Measurements from ENCODE around the gene PCNT. TPM values are rescaled to one million over a fixed set of nuclear protein-coding genes. Genes with fewer than 3 reads are reported as not detected.
A peak's percentile ranks its signal among the peaks of the same experiment; 100 is the strongest.

PCNT gene
- total RNA-seq, 1 donor, result 21.6 TPM

DNA sequence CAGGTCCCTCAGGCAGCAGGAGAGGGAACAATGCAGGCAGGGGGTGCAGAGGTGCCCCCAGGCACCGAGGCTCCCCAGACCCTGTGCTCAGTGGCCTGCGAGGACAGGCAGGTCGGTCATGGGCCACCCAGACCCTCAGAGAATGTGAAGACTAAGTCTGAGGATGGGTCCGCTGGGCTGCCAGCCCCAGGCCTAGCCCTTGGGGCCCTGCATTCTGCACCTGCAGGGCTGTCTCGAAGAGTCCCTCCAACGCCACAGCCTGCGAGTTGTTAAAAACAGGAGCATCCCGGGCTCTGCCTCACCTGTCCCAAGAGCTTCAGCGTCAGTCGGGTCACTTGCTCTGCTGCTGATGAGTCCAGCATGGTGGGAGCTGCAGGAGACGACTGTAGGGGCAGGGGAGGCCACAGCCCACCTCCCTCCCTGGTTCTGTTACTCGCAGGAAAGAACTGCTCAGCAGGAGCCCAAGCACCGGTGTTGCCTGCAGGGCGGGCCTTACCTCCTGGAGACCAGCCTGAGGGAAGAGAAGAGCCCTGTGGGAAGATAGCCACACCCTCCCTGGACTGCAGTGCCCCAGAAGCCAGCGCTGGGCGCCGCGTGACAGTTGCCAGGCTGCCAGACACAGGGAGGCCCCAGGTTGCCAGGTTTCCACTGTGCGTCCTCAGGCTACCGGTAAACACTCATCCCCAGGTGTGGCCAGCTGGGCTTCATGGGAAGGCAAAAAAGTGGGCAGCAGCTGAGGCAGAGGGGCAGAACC, 6.1 kb upstream of the PCNT start:
- DNase-seq (ENCODE audit: low read depth), result no peak
- no peak overlapping the region for H3K4me3 ChIP-seq (ENCODE audit: low read depth, low read length)
- TF ChIP-seq, protein P1, sequence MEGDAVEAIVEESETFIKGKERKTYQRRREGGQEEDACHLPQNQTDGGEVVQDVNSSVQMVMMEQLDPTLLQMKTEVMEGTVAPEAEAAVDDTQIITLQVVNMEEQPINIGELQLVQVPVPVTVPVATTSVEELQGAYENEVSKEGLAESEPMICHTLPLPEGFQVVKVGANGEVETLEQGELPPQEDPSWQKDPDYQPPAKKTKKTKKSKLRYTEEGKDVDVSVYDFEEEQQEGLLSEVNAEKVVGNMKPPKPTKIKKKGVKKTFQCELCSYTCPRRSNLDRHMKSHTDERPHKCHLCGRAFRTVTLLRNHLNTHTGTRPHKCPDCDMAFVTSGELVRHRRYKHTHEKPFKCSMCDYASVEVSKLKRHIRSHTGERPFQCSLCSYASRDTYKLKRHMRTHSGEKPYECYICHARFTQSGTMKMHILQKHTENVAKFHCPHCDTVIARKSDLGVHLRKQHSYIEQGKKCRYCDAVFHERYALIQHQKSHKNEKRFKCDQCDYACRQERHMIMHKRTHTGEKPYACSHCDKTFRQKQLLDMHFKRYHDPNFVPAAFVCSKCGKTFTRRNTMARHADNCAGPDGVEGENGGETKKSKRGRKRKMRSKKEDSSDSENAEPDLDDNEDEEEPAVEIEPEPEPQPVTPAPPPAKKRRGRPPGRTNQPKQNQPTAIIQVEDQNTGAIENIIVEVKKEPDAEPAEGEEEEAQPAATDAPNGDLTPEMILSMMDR (IDR thresholded peaks at IDR 0.05; ENCODE audit: insufficient read depth, low read depth, low read length), result no peak

DNA sequence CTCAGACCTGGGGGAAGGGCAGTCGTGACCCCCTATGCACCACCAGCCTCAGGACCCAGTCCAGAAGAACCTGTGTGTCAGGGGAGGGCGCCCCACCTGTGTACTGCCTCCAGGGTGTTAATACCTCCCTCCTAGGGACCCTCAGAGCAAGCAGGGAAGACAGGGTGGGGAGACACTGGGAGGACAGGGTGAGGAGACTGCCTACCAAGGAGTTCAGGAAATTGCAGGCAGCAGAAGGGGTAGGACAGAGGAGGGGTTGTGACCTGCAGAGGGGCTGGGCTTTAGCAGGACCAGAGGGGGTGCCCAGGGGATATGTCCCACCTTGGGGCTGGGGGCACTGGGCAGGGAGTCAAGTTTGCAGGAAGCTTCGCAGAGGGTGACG, 5.5 kb upstream of the PCNT start:
- H3K4me3 ChIP-seq (ENCODE audit: low read depth, low read length), result no peak overlapping the region
- no peak for DNase-seq (ENCODE audit: low read depth)
- TF ChIP-seq, protein P1 (IDR thresholded peaks at IDR 0.05; ENCODE audit: insufficient read depth, low read depth, low read length), result no peak

DNA sequence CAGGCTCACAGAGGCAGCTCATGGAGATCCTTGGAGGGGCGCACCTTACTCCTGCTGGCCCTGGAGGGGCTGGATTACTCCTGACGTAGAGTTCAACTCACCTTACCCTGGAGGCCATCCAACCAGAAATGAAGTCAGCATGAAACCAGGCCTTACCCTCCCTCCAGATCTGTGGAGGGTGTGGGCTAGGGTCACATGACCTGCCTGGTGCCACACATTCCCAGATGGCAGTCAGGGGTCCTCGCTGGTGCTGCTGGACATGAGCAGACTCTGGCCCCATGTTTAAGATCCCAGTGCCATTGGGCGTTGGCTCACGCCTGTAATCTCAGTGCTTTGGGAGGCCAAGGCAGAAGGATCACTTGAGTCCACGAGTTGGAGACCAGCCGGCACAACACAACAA, 4.8 kb upstream of the PCNT start:
- no peak for DNase-seq (ENCODE audit: low read depth)
- no peak overlapping the region for H3K4me3 ChIP-seq (ENCODE audit: low read depth, low read length)
- TF ChIP-seq, protein P1 (IDR thresholded peaks at IDR 0.05; ENCODE audit: insufficient read depth, low read depth, low read length), result no peak

DNA sequence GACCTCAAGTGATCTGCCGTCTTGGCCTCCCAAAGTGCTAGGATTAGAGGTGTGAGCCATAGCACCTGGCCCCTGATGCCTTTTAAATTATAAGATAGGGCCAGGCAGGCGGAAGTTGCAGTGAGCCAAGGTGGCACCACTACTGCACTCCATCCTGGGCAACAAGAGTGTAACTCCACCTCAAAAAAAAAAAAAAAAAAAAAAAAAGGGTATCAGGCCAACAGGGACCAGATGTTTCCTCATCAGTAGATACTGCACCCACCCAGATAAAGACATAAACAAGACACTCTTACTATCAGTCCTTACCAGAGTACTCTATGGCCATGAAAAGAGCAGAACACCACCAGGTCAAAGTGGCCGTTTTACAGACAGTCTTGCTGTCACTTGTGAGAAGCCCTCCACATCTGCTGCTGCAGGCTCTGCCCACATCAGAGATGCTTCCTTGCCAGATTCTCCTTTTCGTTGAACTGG, 3.6 kb upstream of the PCNT start:
- TF ChIP-seq, protein P1 (IDR thresholded peaks at IDR 0.05; ENCODE audit: insufficient read depth, low read depth, low read length), result no peak
- H3K4me3 ChIP-seq (ENCODE audit: low read depth, low read length), result peak overlapping the region; percentile 23
- peak; percentile 61 for DNase-seq (ENCODE audit: low read depth)

DNA sequence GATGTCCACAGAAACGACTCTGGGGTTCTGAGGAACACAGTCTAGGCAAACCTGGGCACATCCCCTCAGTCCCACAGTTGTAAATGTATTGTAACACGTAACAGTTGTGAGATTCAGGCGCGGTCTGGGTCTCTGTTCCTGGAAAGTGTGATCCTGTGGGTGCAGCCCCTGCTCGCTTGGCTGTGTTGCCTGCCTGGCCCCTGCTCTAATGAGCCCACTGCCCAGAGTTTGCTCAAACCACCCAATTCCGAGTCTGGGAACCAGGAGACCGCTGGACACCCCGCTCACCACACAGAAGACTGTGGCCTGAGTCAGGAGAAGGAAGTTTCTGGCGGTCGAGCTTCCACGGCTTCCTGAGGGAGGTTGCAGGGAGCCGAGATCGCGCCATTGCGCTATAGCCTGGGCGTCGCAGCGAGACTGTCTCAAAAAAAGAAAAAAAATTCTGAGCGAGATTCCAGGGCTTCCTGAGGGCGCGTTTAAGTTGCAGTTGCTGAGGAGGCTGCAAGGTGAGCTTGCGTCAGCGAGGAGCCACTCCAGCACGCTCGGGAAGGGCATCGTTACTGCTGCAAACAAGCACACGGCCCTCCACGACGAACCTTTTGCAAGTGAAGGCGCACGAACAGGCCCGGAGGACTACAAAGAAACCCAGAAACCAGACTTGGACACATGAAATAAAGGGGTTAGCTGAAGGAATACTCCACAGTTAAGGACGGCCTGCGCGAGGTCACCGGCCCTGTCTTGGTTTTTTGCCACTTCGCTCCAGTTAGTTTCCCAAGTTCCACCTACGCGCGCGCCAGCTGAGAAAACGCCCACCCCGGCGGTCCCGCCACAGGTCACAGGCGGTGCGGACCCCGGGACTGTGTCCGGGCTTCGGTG, 1.4 kb upstream of the PCNT start:
- peak; percentile 46 for DNase-seq (ENCODE audit: low read depth)
- TF ChIP-seq, protein P1 (IDR thresholded peaks at IDR 0.05; ENCODE audit: insufficient read depth, low read depth, low read length), result no peak
- H3K4me3 ChIP-seq (ENCODE audit: low read depth, low read length), result peak overlapping the region; percentile 79

DNA sequence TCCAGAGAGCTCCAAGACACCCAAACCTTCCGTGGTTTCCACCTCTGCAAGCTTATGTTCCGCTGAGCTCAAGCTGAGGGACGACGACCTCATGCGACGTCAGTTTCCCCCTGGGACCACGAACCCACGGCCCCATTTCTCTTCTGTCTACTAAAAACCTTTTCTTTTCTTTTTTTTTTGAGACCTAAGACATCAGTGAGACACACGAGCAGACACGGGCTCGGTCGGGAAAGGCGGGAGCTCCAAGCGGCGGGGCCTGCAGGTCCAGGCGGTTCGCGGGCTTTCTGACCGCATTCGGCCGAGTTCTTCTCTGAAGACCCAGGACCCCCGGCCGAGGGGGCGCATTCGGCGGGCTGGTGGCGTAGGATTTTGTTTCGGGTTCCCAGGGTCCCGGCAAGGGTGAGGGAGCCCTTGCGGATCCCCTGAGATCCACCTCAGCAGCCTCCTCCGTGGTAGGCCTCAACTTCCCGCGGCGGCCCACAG, 688 bp upstream of the PCNT start:
- TF ChIP-seq, protein P1 (IDR thresholded peaks at IDR 0.05; ENCODE audit: insufficient read depth, low read depth, low read length), result no peak
- peak overlapping the region; percentile 79 for H3K4me3 ChIP-seq (ENCODE audit: low read depth, low read length)
- no peak for DNase-seq (ENCODE audit: low read depth)
